ENCODE results near the gene BCL2.

BCL2 gene

GRCh38 chr18:63083020-63083531, 236.5 kb downstream of the BCL2 start:
- no peak for ATAC-seq
- no peak for TF ChIP-seq OSR1 (CRISPR knock-in tag; IDR thresholded peaks at IDR 0.05)
- TF ChIP-seq GLIS3 (CRISPR knock-in tag; IDR thresholded peaks at IDR 0.05), result no peak
- no peak for TF ChIP-seq TOX (CRISPR knock-in tag; IDR thresholded peaks at IDR 0.05; ENCODE audit: borderline replicate concordance)
- TF ChIP-seq ZNF8 (CRISPR knock-in tag; IDR thresholded peaks at IDR 0.05), result no peak
- TF ChIP-seq ZC3H10 (CRISPR knock-in tag; IDR thresholded peaks at IDR 0.05), result no peak
- TF ChIP-seq ZFP3 (CRISPR knock-in tag; IDR thresholded peaks at IDR 0.05), result no peak
- no peak for TF ChIP-seq CSDC2 (CRISPR knock-in tag; IDR thresholded peaks at IDR 0.05)
- TF ChIP-seq PATZ1 (CRISPR knock-in tag; IDR thresholded peaks at IDR 0.05; ENCODE audit: borderline replicate concordance), result no peak
- TF ChIP-seq ARNTL (CRISPR knock-in tag; IDR thresholded peaks at IDR 0.05; ENCODE audit: borderline replicate concordance, low read depth), result no peak
- no peak for TF ChIP-seq SNAI2 (CRISPR knock-in tag; IDR thresholded peaks at IDR 0.05)
- TF ChIP-seq RARB (CRISPR knock-in tag; IDR thresholded peaks at IDR 0.05), result no peak
- TF ChIP-seq ESRRG (CRISPR knock-in tag; IDR thresholded peaks at IDR 0.05), result no peak
- TF ChIP-seq POU6F1 (CRISPR knock-in tag; IDR thresholded peaks at IDR 0.05; ENCODE audit: borderline replicate concordance, low read depth), result no peak
- no peak for TF ChIP-seq ZNF565 (CRISPR knock-in tag; conservative IDR thresholded peaks at IDR 0.05; ENCODE audit: low read depth)
- TF ChIP-seq TSHZ2 (CRISPR knock-in tag; IDR thresholded peaks at IDR 0.05), result no peak
- no peak for TF ChIP-seq TCF4 (CRISPR knock-in tag; IDR thresholded peaks at IDR 0.05; ENCODE audit: borderline replicate concordance)
- no peak for TF ChIP-seq ISL1 (CRISPR knock-in tag; IDR thresholded peaks at IDR 0.05)
- no peak for TF ChIP-seq PPARA (CRISPR knock-in tag; IDR thresholded peaks at IDR 0.05; ENCODE audit: borderline replicate concordance)
- no peak for TF ChIP-seq BACH2 (CRISPR knock-in tag; IDR thresholded peaks at IDR 0.05; ENCODE audit: borderline replicate concordance)

- no peak for ATAC-seq
- TF ChIP-seq ZNF70 (CRISPR knock-in tag; IDR thresholded peaks at IDR 0.05) (no peak), TCF4 (CRISPR knock-in tag; IDR thresholded peaks at IDR 0.05; ENCODE audit: borderline replicate concordance) (no peak), CSDC2 (CRISPR knock-in tag; IDR thresholded peaks at IDR 0.05) (no peak), ZFP3 (CRISPR knock-in tag; IDR thresholded peaks at IDR 0.05) (no peak), GLIS3 (CRISPR knock-in tag; IDR thresholded peaks at IDR 0.05) (no peak), ISL1 (CRISPR knock-in tag; IDR thresholded peaks at IDR 0.05) (no peak), TSHZ2 (CRISPR knock-in tag; IDR thresholded peaks at IDR 0.05) (no peak), PATZ1 (CRISPR knock-in tag; IDR thresholded peaks at IDR 0.05; ENCODE audit: borderline replicate concordance) (no peak), BACH2 (CRISPR knock-in tag; IDR thresholded peaks at IDR 0.05; ENCODE audit: borderline replicate concordance) (no peak), ZFP30 (CRISPR knock-in tag; IDR thresholded peaks at IDR 0.05) (no peak), SNAI2 (CRISPR knock-in tag; IDR thresholded peaks at IDR 0.05) (no peak), ZNF8 (CRISPR knock-in tag; IDR thresholded peaks at IDR 0.05) (no peak), CSRNP3 (CRISPR knock-in tag; IDR thresholded peaks at IDR 0.05) (no peak), RARB (CRISPR knock-in tag; IDR thresholded peaks at IDR 0.05) (no peak), ZNF565 (CRISPR knock-in tag; conservative IDR thresholded peaks at IDR 0.05; ENCODE audit: low read depth) (no peak), CREB5 (CRISPR knock-in tag; IDR thresholded peaks at IDR 0.05; ENCODE audit: low read depth) (no peak), OSR1 (CRISPR knock-in tag; IDR thresholded peaks at IDR 0.05) (no peak)
These were observed 237.1 kb downstream of the BCL2 start for GRCh38 chr18:63082366-63083019.

Data from SK-N-SH treated with all-trans-retinoic acid at 6 μM for 48 hours (cell line).